Measurements from ENCODE around the gene CCDC9B.

The CCDC9B gene

DNA sequence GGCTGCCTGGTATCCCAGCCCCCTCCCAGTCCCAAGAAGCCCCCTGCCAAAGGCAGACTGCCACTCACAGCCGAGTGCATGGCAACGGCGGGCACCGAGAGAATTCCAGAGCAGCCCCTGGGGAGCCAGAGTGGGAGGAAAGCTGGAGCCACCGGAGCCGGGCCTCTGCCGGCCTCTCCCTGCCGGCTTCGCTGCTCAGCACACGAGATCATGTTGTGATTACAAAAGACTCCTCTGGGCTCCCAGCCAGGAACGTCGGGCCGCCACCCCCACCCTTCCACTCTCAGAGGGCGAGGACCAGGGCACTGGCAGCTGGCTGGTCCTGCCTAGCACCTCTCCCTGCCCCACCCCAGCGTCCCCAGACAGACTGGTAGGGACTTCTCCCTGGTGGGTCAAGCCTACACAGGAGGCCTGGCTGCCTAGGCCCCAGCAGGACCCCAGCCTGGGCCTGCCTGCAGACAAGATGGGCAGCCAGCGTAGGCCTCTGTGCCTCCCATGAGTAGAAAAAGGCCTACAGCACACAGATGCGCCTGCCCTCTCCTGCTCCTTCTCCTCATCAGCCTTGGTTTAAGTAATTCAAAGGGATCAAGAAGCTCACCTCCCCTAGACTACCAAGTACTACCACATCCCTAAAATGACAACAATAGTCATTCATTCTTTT, at the start of gene CCDC9B:
TSS of gene CCDC9B (minus strand) at position 200 of the 661 bp plus-strand sequence. CDS start at position 80, 120 bp downstream.
- peak; percentile 92 for DNase-seq (ENCODE audit: low spot score)

DNA sequence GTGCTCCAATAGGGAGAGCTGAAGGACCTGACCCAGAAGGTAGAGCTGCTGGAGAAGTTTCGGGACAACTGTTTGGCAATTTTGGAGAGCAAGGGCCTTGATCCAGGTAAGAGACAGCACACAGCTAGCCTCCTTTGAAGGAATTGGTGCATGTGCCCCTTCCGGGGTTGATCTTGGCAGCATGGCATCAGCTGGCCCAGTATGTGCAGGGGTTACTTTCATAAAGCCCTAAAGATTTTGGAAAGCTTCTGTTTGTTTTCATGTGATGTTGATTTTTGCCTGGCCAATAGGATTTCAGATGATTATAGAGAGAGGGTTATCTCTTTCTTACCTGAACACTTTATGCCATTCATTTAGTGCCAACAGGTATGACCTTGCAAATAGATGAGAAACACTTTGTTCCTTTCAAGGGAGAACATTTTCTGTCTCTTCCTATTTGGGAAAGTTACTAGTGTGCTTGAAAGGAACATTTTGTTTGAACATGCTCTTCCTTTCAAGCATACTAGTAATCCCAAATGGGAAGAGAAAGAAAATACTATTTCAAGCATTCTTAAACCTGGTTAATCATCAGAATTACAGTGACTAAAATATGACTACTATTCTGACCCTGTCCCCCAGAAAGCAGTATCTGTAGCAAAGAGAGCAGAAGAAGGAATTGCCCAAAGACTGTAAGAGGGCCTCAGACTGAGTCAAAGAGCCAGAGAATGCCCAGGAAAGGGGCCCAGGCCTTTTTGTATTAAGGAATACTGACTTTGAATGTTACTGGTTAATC, 49.3 kb upstream of the CCDC9B start:
- no peak for DNase-seq (ENCODE audit: low spot score)

DNA sequence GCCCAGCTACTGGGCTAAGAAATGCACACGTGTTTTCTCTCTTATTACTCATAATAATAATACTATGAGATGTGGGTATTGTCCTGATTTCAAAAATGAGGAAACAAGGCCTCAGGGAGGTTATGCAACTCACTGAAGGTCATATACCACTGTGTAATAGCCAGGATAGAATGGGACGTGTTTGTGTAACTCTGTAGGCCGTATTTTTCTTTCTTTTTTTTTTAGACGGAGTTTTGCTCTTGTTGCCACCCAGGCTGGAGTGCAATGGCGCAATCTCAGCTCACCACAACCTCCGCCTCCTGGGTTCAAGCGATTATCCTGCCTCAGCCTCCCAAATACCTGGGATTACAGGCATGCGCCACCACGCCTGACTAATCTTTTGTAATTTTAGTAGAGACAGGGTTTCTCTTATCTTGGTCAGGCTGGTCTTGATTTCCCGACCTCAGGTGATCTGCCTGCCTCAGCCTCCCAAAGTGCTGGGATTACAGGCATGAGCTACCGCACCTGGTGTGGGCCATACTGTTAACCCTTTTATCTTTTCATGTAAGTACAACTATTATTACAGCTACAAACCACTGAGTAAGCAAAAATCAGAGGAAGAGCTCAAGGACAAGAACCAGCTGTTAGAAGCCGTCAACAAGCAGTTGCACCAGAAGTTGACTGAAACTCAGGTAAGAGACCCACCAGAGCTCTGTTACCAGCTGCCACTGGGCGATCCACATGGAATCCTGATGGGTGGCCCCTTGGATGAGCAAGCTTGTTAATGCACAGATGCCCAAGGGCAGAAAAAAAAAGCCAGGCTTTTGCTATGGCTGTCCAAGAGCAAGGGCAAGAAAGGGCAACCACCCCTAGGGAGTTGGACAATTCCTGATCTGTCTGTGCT, 48.4 kb upstream of the CCDC9B start:
- DNase-seq (ENCODE audit: low spot score): no peak

GRCh38 chr15:40386480-40386879, 45.7 kb upstream of the CCDC9B start:
- DNase-seq (ENCODE audit: low spot score): no peak

- DNase-seq (ENCODE audit: low spot score): peak; percentile 90
Measured at GRCh38 chr15:40382580-40383456, 42.1 kb upstream of the CCDC9B start, which contains the start of gene KNSTRN. Gene KNSTRN (plus strand): TSS chr15:40382721. CDS start chr15:40382836, 115 bp downstream.

- no peak for DNase-seq (ENCODE audit: low spot score)
Measured at GRCh38 chr15:40381818-40382529, 41.2 kb upstream of the CCDC9B start.

- no peak for DNase-seq (ENCODE audit: low spot score)
Measured at GRCh38 chr15:40380636-40381035, 39.9 kb upstream of the CCDC9B start.

DNA sequence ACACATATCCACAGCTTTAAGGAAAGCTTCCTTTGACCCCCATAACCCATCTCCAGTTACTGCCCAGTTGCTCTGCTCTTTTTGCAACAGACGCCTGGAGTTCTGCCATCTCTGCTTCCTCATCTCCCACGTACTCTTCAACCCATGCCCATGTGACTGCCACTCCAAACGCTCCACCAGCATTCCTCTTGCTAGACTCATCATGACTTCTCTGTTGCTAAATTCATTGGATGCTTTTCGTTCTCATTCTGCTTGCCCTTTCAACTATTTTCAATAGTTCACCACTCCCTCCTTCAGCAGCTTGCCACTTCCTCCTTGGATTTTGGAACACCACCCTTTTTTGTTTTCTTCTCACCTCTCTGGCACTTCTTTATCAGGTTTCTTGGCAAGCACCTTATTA, 39.1 kb upstream of the CCDC9B start:
- peak; percentile 94 for DNase-seq (ENCODE audit: low spot score)

DNA sequence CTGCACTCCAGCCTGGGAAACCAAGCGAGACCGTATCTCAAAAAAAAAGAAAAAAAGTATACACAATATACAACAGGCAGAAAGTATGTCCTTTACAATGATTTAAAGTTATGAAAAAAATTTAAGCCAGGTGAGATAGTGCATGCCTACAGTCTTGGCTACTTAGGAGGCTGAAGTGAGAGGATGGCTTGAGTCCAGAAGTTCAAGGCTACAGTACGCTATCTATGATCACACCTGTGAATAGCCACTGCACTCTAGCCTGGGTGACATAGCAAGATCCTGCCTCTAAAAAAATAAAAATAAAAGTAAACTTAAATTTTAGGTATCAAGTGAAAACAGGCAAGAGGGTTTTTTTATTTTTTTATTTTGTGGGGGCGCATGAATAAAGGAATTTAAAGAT, 38.6 kb upstream of the CCDC9B start:
- no peak for DNase-seq (ENCODE audit: low spot score)

DNA sequence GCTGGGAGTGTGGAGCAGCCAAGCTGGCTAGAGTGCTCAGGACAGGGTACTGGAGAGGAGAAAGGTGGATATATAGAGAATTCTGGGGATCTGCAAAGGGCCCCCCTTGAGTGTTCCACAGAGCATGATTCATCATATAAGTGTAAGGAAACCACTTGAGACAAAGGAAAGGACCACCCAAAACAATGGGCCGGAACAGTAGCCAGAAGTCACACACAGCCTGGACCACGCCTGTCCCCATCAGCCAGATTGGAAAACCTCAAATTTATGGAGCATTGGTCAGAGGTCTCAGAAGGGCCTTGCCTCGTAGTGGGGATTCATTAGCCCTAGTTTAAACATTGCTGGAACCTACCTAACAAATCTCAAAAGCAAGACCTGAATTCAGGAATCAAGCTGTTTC, 36.9 kb upstream of the CCDC9B start:
- DNase-seq (ENCODE audit: low spot score): no peak

DNA sequence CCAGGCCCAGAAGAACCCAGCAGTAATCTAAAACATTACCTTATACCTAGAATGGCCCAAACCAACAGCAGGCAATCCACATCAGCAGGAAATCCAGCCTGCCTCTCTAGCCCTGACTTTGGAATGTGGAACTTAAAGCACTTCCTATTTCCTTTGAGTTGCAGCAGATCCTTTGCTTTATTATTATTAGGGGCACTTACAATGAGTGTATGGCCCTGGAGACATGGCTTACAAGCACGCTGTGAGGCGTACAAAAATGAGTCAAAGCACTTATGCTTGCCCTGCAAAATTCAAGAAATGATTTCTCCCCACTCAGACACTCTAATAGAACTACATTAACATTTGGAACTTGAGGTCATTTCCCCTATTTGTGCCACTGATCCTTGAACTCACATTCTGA, 32.2 kb upstream of the CCDC9B start:
- DNase-seq (ENCODE audit: low spot score): peak; percentile 59

GRCh38 chr15:40369971-40370370, 29.2 kb upstream of the CCDC9B start:
- no peak for DNase-seq (ENCODE audit: low spot score)

DNA sequence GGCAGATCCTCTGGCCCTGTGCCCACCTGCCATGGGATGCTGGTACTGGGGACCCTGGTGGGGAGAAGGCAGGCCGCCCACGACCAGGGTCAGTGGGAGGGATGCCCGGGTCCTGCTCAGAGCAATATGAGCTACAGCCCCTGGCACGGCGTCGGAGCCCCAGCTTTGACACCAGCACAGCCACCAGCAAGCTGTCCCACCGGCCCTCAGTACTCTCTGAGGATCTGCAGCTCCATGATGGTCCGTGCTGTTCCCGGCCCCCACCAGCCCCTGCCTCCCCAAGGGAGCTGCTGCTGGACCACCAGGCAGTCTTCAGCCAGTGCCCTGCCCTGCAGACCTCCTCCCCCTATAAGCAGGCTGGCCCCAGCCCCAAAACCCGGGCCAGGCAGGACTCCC, 28.7 kb upstream of the CCDC9B start:
- DNase-seq (ENCODE audit: low spot score): no peak

GRCh38 chr15:40368719-40369473, 28.2 kb upstream of the CCDC9B start:
- no peak for DNase-seq (ENCODE audit: low spot score)

DNA sequence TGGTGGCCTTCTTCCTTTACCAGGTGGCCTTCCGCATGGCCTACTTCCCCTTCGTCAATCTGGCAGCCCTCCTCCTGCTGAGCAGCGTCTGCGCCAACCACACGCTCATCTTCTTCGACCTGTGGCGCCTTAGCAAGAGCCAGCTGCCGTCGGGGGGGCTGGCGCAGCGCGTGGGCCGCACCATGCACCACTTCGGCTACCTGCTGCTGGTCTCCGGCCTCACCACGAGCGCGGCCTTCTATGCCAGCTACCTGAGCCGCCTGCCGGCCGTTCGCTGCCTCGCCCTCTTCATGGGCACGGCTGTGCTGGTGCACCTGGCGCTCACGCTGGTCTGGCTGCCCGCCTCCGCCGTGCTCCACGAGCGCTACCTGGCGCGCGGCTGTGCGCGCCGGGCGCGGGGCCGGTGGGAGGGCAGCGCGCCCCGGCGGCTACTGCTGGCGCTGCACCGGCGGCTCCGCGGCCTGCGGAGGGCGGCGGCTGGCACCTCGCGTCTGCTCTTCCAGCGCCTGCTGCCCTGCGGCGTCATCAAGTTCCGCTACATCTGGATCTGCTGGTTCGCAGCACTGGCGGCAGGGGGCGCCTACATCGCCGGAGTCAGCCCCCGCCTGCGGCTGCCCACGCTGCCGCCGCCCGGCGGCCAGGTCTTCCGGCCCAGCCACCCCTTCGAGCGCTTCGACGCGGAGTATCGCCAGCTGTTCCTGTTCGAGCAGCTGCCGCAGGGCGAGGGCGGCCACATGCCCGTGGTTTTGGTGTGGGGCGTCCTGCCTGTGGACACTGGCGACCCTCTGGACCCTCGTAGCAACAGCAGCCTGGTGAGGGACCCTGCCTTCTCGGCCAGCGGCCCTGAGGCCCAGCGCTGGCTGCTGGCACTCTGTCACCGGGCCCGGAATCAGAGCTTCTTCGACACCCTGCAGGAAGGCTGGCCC, 27.2 kb upstream of the CCDC9B start:
- peak; percentile 90 for DNase-seq (ENCODE audit: low spot score)

DNA sequence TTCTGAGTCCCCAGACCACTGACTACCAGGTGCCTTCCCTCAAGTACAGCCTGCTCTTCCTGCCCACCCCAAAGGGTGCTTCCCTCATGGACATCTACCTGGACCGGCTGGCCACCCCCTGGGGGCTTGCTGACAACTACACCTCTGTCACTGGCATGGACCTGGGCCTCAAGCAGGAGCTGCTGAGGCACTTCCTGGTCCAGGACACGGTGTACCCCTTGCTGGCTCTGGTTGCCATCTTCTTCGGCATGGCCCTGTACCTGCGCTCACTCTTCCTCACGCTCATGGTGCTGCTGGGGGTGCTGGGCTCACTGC, 26.6 kb upstream of the CCDC9B start:
- no peak for DNase-seq (ENCODE audit: low spot score)

DNA sequence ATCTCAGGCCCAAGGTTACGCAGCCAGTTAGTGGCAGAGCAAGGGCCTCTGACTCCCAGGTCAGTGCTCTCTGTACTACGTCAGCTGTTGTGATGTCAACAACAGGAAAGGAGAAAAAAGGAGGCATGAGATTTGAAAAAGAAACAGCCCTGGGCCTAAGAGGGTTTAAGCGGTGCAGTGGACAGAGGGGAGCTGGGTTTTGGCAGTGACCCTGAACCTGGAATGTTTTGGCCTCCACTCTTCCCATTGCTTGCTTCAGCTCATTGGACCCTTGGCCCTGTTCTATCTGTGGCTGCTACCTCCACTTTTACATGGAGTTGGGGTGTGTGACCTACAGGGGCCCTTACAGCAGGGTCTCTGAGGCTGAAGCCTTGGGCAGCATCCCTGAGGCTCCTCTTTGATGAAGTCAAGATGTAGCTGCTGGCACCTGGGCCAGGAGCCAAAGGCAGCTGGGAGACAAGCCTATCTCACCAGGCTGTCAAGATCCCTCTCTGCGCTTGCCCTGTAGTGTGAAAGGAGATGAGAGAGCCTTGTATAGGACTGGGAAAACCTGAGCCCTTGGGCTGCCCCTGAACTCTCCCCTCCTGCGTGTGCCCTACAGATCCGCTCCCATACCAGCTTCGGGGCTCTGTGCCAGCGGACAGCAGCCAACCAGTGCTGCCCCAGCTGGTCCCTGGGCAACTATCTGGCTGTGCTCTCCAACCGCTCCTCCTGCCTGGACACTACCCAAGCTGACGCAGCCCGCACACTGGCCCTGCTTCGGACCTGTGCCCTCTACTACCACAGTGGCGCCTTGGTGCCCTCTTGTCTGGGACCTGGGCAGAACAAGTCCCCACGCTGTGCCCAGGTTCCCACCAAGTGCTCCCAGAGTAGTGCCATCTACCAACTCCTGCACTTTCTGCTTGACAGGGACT, 26.0 kb upstream of the CCDC9B start:
- no peak for DNase-seq (ENCODE audit: low spot score)
